Gastrocnemius medialis (tissue), 4 donors: ENCODE results near the gene MECP2. TPM values are rescaled to one million over a fixed set of nuclear protein-coding genes. Genes with fewer than 3 reads are reported as not detected.

Source experiments
- ATAC-seq, 2 donors: fragments of 150-250 bp; one replicate each; pipeline ENCODE4 v1.9.1; 2016
- DNase-seq, 2 donors: peaks; one replicate each; pipeline ENCODE4 v3.0.0-alpha.2; 2019
- H3K27ac ChIP-seq, 4 donors: fragments of 200-600 bp; sonication (generic); 1 replicate in 1 of 4; 2 replicates in 3 of 4; pipeline ENCODE4 v1.5.1; 2016 to 2018; ENCODE audit warnings: mild to moderate bottlenecking in 2 of 4, moderate library complexity in 1 of 4
- H3K27me3 ChIP-seq, 3 donors: fragments of 200-600 bp; sonication (generic) in 2 of 3; 1 replicate in 1 of 3; 2 replicates in 2 of 3; pipeline versions ENCODE4 v1.5.1 to v1.6.0; 2016 to 2019; ENCODE audit warnings: mild to moderate bottlenecking in 1 of 3, moderate library complexity in 1 of 3
- H3K36me3 ChIP-seq, 2 donors: fragments of 200-600 bp; sonication (generic) in 1 of 2; one replicate each; pipeline ENCODE4 v1.5.1; 2017 to 2018
- H3K4me1 ChIP-seq, 2 donors: fragments of 200-600 bp; sonication (generic) in 1 of 2; one replicate each; pipeline ENCODE4 v1.5.1; 2016 to 2017; ENCODE audit warnings: mild to moderate bottlenecking in 2 of 2
- H3K4me3 ChIP-seq, 4 donors: fragments of 200-600 bp; sonication (generic) in 3 of 4; 1 replicate in 1 of 4; 2 replicates in 3 of 4; pipeline ENCODE4 v1.5.1; 2016 to 2019; ENCODE audit warnings: mild to moderate bottlenecking in 2 of 4
- H3K9me3 ChIP-seq, 3 donors: fragments of 200-600 bp; sonication (generic) in 2 of 3; 1 replicate in 1 of 3; 2 replicates in 2 of 3; pipeline ENCODE4 v1.5.1; 2016 to 2019
- POLR2A ChIP-seq, 2 donors: fragments of 450-650 bp; IDR thresholded peaks; one replicate each; pipeline ENCODE4 v1.6.1; 2017; ENCODE audit warnings: antibody characterized with exemption in 2 of 2, mild to moderate bottlenecking in 2 of 2, moderate library complexity in 2 of 2
- in situ Hi-C, 4 donors: fragments of 200-750 bp; cut with MboI; loops; one replicate each; pipeline versions ENCODE4 v1.15.0 to v1.8.0; 2017; ENCODE audit warnings: low sequenced_read_pairs in 4 of 4
- intact Hi-C: fragments of 100-400 bp; cut with DNase I; formaldehyde crosslinking; loops from one replicate; pipeline ENCODE4 v1.15.1; 2023; ENCODE audit warnings: low total_unique reads
- total RNA-seq, 4 donors: library from RNA; depleted of rRNA; stranded (reverse); fragments of >200 nt; gene quantifications; one replicate each; pipeline versions ENCODE4 v1.1.0 to v1.2.3, GENCODE V29; 2016
- TF ChIP-seq, protein P1 (sequence below), 5 experiments: fragments of 450-650 bp in 3 of 5; fragments of 200-600 bp in 2 of 5; sonication (generic) in 2 of 5; IDR thresholded peaks in 4 of 5; conservative IDR thresholded peaks in 1 of 5; 1 replicate in 4 of 5; 2 replicates in 1 of 5; pipeline ENCODE4 v1.5.1; 2016 to 2019; ENCODE audit warnings: antibody characterized with exemption in 5 of 5, mild to moderate bottlenecking in 3 of 5, moderate library complexity in 3 of 5

MECP2 gene
- total RNA-seq, 4 donors from 2014 or later = 39.0 to 63.2 (median 45.2) TPM

DNA sequence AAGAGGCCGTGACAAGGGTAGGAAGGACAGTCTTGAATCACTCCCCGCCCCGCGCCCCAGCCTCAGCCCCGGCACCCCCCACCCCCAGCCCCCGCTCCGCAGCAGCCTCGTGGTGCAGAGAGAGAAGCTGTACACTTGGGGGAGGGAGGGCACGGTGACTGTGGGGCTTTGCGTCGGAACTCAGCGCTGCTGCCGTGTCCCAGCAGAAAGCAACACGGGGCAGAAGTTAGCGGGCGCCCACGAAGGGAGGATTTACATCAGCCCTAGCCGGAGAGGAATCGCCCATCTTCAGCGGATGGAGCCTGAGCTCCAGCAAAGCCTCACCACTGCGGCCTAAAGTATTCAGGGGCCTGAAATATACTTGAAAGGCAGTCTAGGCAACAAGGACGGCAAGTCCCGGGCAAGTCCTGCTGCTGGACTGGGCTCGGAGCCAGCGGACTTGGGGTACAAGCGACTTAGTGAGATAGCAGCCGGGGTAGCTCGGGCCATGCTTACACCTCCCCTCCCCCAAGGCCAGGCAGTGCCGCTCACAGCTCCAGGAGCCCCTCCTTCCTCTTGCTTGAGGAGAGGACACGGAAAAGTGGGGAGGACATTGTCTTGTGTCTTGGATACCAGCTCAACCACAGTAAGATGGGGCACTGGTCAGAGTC lies 28.0 kb upstream of the MECP2 start:
- H3K36me3 ChIP-seq = no peaks in the 10 kb centered on the region
- no peak overlapping the region for H3K27ac ChIP-seq
- TF ChIP-seq, protein P1, sequence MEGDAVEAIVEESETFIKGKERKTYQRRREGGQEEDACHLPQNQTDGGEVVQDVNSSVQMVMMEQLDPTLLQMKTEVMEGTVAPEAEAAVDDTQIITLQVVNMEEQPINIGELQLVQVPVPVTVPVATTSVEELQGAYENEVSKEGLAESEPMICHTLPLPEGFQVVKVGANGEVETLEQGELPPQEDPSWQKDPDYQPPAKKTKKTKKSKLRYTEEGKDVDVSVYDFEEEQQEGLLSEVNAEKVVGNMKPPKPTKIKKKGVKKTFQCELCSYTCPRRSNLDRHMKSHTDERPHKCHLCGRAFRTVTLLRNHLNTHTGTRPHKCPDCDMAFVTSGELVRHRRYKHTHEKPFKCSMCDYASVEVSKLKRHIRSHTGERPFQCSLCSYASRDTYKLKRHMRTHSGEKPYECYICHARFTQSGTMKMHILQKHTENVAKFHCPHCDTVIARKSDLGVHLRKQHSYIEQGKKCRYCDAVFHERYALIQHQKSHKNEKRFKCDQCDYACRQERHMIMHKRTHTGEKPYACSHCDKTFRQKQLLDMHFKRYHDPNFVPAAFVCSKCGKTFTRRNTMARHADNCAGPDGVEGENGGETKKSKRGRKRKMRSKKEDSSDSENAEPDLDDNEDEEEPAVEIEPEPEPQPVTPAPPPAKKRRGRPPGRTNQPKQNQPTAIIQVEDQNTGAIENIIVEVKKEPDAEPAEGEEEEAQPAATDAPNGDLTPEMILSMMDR (IDR thresholded peaks at IDR 0.05 in 4 of 5, conservative IDR thresholded peaks at IDR 0.05 in 1 of 5) = no peak
- no peak for TF ChIP-seq POLR2A (IDR thresholded peaks at IDR 0.05)
- ATAC-seq (no peak), DNase-seq (no peak)
- no peak overlapping the region for H3K4me3 ChIP-seq
- H3K27me3 ChIP-seq = no peaks in the 10 kb centered on the region
- H3K9me3 ChIP-seq = no peaks in the 10 kb centered on the region
- intact Hi-C loops (no loop called here), in situ Hi-C loops (no loop called here)
- H3K4me1 ChIP-seq = no peaks in the 10 kb centered on the region

DNA sequence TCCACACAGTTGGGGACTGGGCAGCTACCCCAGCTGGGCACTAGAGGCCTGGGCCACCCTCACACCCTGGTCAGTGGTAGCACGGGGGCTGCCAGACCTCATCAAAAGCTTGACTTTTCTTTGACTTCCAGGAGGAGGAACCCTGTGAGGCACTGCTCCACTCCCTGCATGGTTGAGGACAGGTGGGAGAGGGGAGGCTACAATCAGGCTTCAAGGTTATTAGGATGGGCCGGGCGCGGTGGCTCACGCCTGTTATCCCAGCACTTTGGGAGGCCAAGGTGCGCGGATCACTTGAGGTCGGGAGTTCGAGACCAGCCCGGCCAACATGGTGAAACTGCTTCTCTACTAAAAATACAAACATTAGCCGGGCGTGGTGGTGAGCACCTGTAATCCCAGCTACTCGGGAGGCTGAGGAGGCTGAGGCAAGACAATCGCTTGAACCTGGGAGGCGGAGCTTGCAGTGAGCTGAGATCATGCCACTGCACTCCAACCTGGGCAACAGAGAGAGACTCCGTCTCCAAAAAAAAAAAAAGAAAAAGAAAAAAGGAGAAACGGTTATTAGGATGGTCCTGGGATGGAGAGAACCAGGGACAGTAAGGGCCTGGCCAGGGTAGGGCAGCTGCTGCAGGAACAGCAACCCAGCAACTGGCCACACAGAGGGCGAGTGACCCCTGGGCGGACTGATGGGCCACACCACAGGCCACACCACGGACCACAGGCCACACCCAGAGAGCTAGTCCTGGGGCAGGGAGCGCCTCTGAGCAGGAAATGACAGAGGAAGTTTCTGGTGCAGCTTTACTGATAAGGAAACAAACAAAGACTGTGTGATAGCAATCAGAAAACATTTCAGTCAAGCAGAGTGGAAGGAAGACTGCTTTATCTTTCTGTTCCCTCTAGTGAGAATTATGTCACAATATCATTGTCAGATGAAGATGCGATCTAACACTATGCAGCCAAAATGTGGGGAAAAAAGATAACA lies 26.0 kb upstream of the MECP2 start:
- Histone ChIP-seq H3K27ac (no peak overlapping the region), H3K36me3 (no peaks in the 10 kb centered on the region), H3K4me1 (no peaks in the 10 kb centered on the region), H3K27me3 (no peaks in the 10 kb centered on the region), H3K4me3 (no peak overlapping the region), H3K9me3 (no peaks in the 10 kb centered on the region)
- in situ Hi-C loops (no loop called here), intact Hi-C loops (no loop called here)
- no peak for TF ChIP-seq POLR2A (IDR thresholded peaks at IDR 0.05)
- TF ChIP-seq, protein P1 (IDR thresholded peaks at IDR 0.05 in 4 of 5, conservative IDR thresholded peaks at IDR 0.05 in 1 of 5) = no peak
- ATAC-seq = peak in 1 of 2 donors; percentile 33
- DNase-seq = no peak

DNA sequence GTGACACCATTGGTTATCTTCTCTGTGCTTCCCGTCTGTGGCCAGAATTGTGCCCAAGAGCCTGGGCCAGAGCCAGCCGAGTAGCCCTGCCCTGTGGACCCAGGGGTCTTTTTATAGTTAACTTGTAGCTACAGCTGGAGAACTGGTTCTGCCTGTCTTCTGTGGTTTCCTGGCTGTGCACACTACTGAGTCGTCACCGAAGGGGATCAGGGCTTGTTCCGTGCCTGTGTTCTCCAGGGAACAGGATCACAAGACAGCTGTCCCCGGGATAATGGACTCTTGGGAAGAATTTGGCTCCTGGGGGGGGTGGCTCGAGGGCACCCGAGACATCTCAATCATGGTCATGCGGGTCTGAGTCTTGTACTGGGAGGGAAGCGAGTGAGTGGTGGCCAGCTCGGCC lies 24.4 kb upstream of the MECP2 start:
- in situ Hi-C loops = no loop called here
- Histone ChIP-seq H3K36me3 (no peaks in the 10 kb centered on the region), H3K4me3 (no peak overlapping the region), H3K4me1 (no peaks in the 10 kb centered on the region), H3K27me3 (peaks cover 0 to 6% (median 0%) of the 10 kb centered on the region in 3 donors), H3K27ac (peak overlapping the region; percentile 19 to 43 (median 34)), H3K9me3 (no peaks in the 10 kb centered on the region)
- peak in 1 of 2 donors; percentile 39 for ATAC-seq
- intact Hi-C loops = no loop called here
- TF ChIP-seq, protein P1 (IDR thresholded peaks at IDR 0.05 in 4 of 5, conservative IDR thresholded peaks at IDR 0.05 in 1 of 5) = no peak
- TF ChIP-seq POLR2A (IDR thresholded peaks at IDR 0.05) = no peak
- DNase-seq = no peak

DNA sequence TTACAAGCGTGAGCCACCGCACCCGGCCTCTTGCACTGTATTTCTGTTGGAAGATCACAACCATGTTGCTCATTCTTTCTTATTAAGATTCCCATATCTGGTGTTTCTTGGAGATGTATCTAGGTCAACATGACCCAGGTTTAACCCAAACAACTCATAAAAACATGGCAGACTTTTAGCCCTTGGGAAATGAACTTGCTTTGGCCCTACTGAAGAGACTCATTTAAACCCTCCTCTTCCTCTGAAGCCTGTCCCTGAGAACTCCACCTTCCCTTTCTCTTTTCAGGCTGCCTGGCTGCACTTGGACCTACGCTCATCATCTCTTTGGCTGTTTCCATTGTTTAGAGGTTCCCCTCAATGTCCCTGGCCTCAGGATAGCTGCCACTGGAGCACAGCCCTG lies 23.7 kb upstream of the MECP2 start:
- H3K36me3 ChIP-seq = no peaks in the 10 kb centered on the region
- intact Hi-C loops (no loop called here), in situ Hi-C loops (no loop called here)
- ATAC-seq (no peak), DNase-seq (no peak)
- no peaks in the 10 kb centered on the region for H3K4me1 ChIP-seq
- TF ChIP-seq, protein P1 (IDR thresholded peaks at IDR 0.05 in 4 of 5, conservative IDR thresholded peaks at IDR 0.05 in 1 of 5) = no peak
- TF ChIP-seq POLR2A (IDR thresholded peaks at IDR 0.05) = no peak
- peak overlapping the region; percentile 19 to 43 (median 34) for H3K27ac ChIP-seq
- H3K27me3 ChIP-seq = peaks cover 0 to 6% (median 0%) of the 10 kb centered on the region in 3 donors
- H3K4me3 ChIP-seq = no peak overlapping the region
- no peaks in the 10 kb centered on the region for H3K9me3 ChIP-seq
